AG04449 (cell line): ENCODE data around the gene NPB.
"Not testable (repeated sequence)": the region's sequence is repeated elsewhere in the genome, so short reads cannot be mapped to it uniquely, and the experiment has no call there.

Experiments
- CTCF ChIA-PET: fragments of 350-600 bp; formaldehyde crosslinking; extraction: SDS; loops from one replicate; lab custom pipeline; 2021; ENCODE audit warnings: antibody characterized with exemption; lab: Yijun Ruan, JAX
- POLR2A ChIA-PET: fragments of 400-600, 350-600 bp; formaldehyde crosslinking; extraction: SDS; loops from one replicate; lab custom pipeline; 2020; ENCODE audit warnings: antibody characterized with exemption, inconsistent platforms; lab: Yijun Ruan, JAX
- DNase-seq: peaks from one replicate; pipeline ENCODE4 v3.0.0-alpha.2; 2010; ENCODE audit warnings: low read depth, low spot score
- H3K4me3 ChIP-seq: 2 replicates; pipeline ENCODE4 v1.5.1; 2011; ENCODE audit warnings: low read depth, mild to moderate bottlenecking, control low read depth, low read length
- TF ChIP-seq, protein P1 (sequence below): IDR thresholded peaks from one replicate; pipeline ENCODE4 v1.5.1; 2011; ENCODE audit warnings: mild to moderate bottlenecking, moderate library complexity, low read length, control low read depth, inconsistent platforms; ENCODE audit not compliant: insufficient read depth; ENCODE audit errors: missing control alignments

NPB gene

GRCh38 chr17:81913394-81914102 is 11.5 kb downstream of the NPB start:
- TF ChIP-seq, protein P1, sequence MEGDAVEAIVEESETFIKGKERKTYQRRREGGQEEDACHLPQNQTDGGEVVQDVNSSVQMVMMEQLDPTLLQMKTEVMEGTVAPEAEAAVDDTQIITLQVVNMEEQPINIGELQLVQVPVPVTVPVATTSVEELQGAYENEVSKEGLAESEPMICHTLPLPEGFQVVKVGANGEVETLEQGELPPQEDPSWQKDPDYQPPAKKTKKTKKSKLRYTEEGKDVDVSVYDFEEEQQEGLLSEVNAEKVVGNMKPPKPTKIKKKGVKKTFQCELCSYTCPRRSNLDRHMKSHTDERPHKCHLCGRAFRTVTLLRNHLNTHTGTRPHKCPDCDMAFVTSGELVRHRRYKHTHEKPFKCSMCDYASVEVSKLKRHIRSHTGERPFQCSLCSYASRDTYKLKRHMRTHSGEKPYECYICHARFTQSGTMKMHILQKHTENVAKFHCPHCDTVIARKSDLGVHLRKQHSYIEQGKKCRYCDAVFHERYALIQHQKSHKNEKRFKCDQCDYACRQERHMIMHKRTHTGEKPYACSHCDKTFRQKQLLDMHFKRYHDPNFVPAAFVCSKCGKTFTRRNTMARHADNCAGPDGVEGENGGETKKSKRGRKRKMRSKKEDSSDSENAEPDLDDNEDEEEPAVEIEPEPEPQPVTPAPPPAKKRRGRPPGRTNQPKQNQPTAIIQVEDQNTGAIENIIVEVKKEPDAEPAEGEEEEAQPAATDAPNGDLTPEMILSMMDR, result no peak
- POLR2A ChIA-PET, result no interaction called here
- CTCF ChIA-PET, result no interaction called here
- no peak overlapping the region for H3K4me3 ChIP-seq
- DNase-seq, result no peak

GRCh38 chr17:81914103-81914850 is 12.2 kb downstream of the NPB start:
- no peak for DNase-seq
- H3K4me3 ChIP-seq, result no peak overlapping the region
- ChIA-PET CTCF (interaction anchor here (0.8 kb wide), 1 partner anchor 12 kb away, joined by 3 read pairs; no protein-coding TSS in a partner anchor), POLR2A (no interaction called here)
- TF ChIP-seq, protein P1, result no peak

GRCh38 chr17:81915331-81915730 is 13.3 kb downstream of the NPB start:
- H3K4me3 ChIP-seq, result no peak overlapping the region
- TF ChIP-seq, protein P1, result no peak
- CTCF ChIA-PET, result interaction anchor here (0.8 to 1.3 kb wide), 2 partner anchors 11 to 115 kb away, joined by 3 read pairs; no protein-coding TSS in a partner anchor
- no peak for DNase-seq
- POLR2A ChIA-PET, result interaction anchor here (0.8 kb wide), 1 partner anchor 8 kb away, joined by 3 read pairs; no protein-coding TSS in a partner anchor

DNA sequence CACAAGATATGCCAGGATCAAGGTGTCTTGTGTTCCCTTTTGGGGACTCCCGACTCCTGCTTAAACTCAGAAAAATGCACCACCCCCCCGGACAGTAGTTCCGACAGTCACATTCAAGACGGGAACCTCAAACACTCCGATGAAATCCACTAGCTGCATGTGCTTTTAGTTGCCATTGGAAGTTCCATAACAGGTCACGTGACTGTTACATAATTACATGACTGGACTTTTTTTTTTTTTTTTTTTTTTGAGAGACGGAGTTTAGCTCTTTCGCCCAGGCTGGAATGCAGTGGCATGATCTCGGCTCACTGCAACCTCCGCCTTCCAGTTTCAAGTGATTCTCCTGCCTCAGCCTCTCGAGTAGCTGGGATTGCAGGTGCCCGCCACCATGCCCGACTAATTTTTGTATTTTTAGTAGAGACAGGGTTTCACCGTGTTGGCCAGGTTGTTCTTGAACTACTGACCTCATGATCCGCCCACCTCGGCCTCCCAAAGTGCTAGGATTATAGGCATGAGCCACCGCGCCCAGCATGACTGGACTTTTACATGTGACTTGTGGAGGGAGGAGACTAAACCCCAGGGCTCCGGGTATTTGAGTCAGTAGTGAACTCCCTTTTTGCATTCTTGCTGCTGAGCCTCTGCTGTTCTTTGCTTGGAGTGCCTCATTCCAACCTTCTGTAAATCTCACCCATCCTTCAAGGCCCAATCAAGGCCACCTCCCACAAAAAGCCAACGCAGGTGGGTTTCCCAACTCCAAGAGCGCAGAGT is 14.4 kb downstream of the NPB start:
- ChIA-PET POLR2A (interaction anchor here (1.4 kb wide), 1 partner anchor 10 kb away, joined by 10 read pairs; no protein-coding TSS in a partner anchor), CTCF (interaction anchor here (0.6 to 1.8 kb wide), 5 partner anchors 9 to 114 kb away, joined by 3 to 8 read pairs (median 3); partner anchors contain the start of gene MAFG)
- peak overlapping the region; percentile 69 for H3K4me3 ChIP-seq
- TF ChIP-seq, protein P1, result no peak
- no peak for DNase-seq

DNA sequence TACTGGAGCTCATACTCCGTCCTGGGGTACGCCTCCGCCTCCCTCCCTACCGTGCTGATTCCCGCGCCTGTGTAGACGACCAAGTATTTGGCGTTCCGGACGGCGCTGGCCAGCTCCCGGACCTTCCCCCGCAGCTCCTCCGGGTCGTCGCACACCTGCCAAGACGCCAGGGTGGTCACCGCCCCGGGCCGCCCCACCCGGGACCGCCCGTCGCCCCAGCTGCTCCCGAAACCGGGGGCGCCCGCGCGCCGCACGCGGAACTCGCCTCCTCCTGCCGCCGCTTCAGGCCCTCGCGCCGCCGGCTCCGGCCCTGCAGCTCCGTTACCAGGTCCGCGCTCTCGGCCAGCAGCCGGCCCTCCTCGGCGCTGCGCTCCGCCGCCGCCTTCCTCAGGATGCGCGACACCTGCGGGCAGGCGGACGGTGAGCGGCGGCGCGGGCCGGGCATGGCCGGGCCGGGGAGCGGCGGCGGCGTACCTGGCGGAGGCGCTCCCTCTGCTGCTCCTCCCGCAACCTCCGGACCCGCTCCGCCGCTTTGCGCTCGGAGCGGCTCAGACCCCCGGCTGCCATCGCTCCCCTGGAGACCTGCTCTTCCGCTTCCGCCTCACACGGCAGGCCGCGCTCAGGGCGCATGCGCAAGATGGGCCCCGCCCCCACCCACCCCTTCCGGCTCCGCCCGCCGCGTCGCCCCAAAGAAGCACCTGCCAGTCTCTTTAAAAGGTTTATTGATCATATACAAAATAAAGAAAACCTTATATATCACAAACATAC is 15.7 kb downstream of the NPB start, which contains the start of gene SIRT7:
Gene SIRT7 (minus strand): TSS at position 612 of the 768 bp plus-strand sequence. CDS start 45 bp downstream, at position 567.
- TF ChIP-seq, protein P1, result no peak
- CTCF ChIA-PET, result interaction anchor here (0.9 to 1.8 kb wide), 5 partner anchors 10 to 112 kb away, joined by 3 to 8 read pairs (median 3); partner anchors contain the start of gene MAFG
- no peak for DNase-seq

DNA sequence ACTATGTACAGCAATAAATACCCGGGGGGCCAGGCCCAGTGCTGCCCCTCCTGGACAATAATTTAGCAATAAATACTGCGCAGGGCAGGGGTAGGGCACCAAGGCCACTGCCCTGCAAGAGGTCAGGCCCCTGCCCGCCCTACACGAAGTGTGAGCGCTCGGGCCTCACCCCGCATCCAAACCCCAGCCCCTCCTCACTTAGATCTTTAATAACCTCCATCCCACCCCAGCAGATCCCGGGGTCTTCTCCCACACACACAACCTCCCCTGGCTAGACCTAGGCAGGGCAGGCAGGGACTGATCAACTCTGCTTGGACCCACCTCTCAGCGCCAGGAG is 16.3 kb downstream of the NPB start:
- POLR2A ChIA-PET, DNase-seq, H3K4me3 ChIP-seq, CTCF ChIA-PET: not testable (repeated sequence)

More for the DNA sequence above, 15.7 kb downstream of the NPB start, which contains the start of gene SIRT7:
- peak within 1 kb of the TSS; percentile 69 for H3K4me3 ChIP-seq
- POLR2A ChIA-PET, result interaction anchor here (1.4 kb wide), 1 partner anchor 8 kb away, joined by 10 read pairs; no protein-coding TSS in a partner anchor
